ENCODE data around the gene TUBA3D. TPM values are rescaled to one million over a fixed set of nuclear protein-coding genes. Genes with fewer than 3 reads are reported as not detected.
"Not testable (repeated sequence)": the region's sequence is repeated elsewhere in the genome, so short reads cannot be mapped to it uniquely, and the experiment has no call there.

TUBA3D gene
- polyA plus RNA-seq, 2 donors = 0.08 to 0.29 TPM

DNA sequence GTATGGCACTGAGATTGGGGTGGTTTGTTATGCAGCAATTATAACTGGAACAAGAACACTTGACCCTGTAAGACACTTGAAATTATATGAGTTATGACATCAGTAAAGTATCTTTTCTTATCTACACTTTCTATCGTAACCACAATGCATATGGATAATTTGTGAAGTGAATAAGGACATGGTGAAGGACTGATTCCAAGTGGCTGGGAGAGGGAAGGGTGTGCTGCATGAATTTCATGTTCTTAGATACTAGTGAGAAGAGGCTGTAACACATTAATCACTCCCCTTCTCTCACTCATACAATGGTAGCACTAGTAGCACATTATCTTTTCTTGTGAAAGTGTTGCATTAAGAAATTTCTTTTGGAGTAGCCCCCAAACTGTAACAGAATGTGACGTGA lies 21.0 kb upstream of the TUBA3D start:
- WGBS, 2 donors = 63 to 88% methylated on average over 1 of the region's 2 CpGs

DNA sequence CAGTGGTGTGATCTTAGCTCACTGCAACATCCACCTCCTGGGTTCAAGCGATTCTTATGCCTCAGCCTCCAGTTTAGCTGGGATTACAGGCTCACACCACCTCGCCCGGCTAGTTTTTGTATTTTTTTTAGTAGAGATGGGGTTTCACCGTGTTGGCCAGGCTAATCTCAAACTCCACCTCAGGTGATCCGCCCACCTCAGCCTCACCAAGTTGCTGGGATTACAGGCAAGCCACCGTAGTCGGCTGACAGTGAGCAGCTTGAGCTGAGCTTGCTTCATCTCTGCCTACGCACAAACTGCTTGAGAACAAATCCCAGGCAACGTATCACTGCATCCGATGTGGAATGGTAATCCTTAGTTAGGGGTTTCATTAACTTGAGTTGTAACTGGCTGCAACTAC lies 8.2 kb upstream of the TUBA3D start:
- H3K9me3 ChIP-seq (ENCODE audit: control insufficient read depth in 2 of 2, insufficient read depth in 1 of 2, low read depth in 1 of 2, low read length in 1 of 2); H3K27ac ChIP-seq (ENCODE audit: low read depth in 2 of 2, low read length in 1 of 2); H3K4me3 ChIP-seq (ENCODE audit: low read depth in 1 of 2, low read length in 2 of 2); H3K4me1 ChIP-seq (ENCODE audit: control insufficient read depth in 2 of 2, insufficient read depth in 2 of 2, low read length in 1 of 2); H3K36me3 ChIP-seq (ENCODE audit: control insufficient read depth in 2 of 2, insufficient read depth in 2 of 2, low read length in 1 of 2); H3K27me3 ChIP-seq (ENCODE audit: control insufficient read depth in 1 of 2, insufficient read depth in 2 of 2, low read length in 2 of 2): not testable (repeated sequence)
- WGBS, 2 donors = 80 to 84% methylated on average over 10 of the region's 10 CpGs

More for the DNA sequence above, 21.0 kb upstream of the TUBA3D start:
- H3K9me3 ChIP-seq (ENCODE audit: control insufficient read depth in 2 of 2, insufficient read depth in 1 of 2, low read depth in 1 of 2, low read length in 1 of 2); H3K4me1 ChIP-seq (ENCODE audit: control insufficient read depth in 2 of 2, insufficient read depth in 2 of 2, low read length in 1 of 2); H3K36me3 ChIP-seq (ENCODE audit: control insufficient read depth in 2 of 2, insufficient read depth in 2 of 2, low read length in 1 of 2); H3K27me3 ChIP-seq (ENCODE audit: control insufficient read depth in 1 of 2, insufficient read depth in 2 of 2, low read length in 2 of 2); H3K4me3 ChIP-seq (ENCODE audit: low read depth in 1 of 2, low read length in 2 of 2); H3K27ac ChIP-seq (ENCODE audit: low read depth in 2 of 2, low read length in 1 of 2): not testable (repeated sequence)

DNA sequence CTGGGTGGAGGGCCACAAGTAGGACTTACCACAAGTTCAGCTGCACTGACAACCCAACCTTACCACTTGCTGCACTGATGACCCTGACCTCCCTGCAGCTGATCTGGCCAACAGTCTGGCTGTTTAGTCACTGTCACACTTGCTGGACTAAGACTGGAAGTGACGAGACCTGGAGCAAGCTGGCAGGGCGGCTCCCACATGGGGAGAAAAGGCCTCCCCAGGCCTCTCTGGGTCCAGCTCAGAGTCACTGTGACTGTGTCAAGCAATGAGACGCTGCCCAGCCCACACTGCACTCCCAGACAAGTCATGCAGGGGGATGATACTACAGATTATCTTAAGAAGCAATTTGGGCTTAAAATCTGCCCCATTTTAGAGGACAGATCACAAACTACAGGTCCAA lies 5.0 kb upstream of the TUBA3D start:
- H3K4me1 ChIP-seq (ENCODE audit: control insufficient read depth in 2 of 2, insufficient read depth in 2 of 2, low read length in 1 of 2); H3K9me3 ChIP-seq (ENCODE audit: control insufficient read depth in 2 of 2, insufficient read depth in 1 of 2, low read depth in 1 of 2, low read length in 1 of 2); H3K27ac ChIP-seq (ENCODE audit: low read depth in 2 of 2, low read length in 1 of 2); H3K36me3 ChIP-seq (ENCODE audit: control insufficient read depth in 2 of 2, insufficient read depth in 2 of 2, low read length in 1 of 2); H3K4me3 ChIP-seq (ENCODE audit: low read depth in 1 of 2, low read length in 2 of 2); H3K27me3 ChIP-seq (ENCODE audit: control insufficient read depth in 1 of 2, insufficient read depth in 2 of 2, low read length in 2 of 2): not testable (repeated sequence)
- 92 to 93% methylated on average over 2 to 3 of the region's 3 CpGs for WGBS, 2 donors

DNA sequence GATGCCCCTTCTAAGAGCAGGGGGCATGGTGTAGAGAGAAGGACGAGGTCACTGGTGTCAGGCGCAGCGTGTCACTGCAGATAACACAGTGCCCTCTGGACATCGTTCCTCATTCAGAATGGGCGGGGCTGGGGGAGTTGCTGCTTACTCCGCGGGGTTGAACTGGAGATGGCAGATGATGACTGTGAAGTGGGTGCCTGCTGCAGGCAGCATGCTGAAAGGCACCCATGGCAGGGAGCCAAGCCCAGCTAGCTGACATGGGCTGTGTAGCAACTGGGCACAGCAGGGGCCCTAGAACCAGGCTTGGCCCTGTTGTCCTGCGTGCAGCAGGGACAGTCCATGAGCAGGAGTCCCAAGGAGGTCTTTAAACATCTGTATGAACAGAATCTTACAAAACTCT lies 4.3 kb upstream of the TUBA3D start:
- H3K9me3 ChIP-seq (ENCODE audit: control insufficient read depth in 2 of 2, insufficient read depth in 1 of 2, low read depth in 1 of 2, low read length in 1 of 2); H3K27ac ChIP-seq (ENCODE audit: low read depth in 2 of 2, low read length in 1 of 2); H3K4me1 ChIP-seq (ENCODE audit: control insufficient read depth in 2 of 2, insufficient read depth in 2 of 2, low read length in 1 of 2); H3K36me3 ChIP-seq (ENCODE audit: control insufficient read depth in 2 of 2, insufficient read depth in 2 of 2, low read length in 1 of 2); H3K27me3 ChIP-seq (ENCODE audit: control insufficient read depth in 1 of 2, insufficient read depth in 2 of 2, low read length in 2 of 2); H3K4me3 ChIP-seq (ENCODE audit: low read depth in 1 of 2, low read length in 2 of 2): not testable (repeated sequence)
- WGBS, 2 donors = 75 to 76% methylated on average over 3 to 5 of the region's 8 CpGs

DNA sequence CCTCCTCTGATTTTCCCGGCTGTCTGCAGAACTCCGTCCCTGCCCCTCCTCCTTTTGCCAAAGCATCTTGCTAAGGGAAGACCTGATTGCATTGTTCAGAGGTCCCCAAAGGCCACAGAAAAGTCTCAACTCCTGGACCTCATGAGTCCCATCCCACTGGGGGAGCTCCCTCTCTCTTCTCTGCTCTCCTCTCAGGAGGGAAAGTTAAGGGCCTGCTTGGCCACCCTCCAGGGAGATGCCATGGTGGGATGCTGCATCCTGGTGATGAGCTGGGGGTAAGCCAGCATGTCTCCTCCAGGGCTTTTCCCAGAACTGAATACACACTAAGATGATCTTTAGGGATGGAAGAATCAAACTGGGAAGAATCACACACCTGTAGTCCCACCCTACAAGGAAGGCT lies 2.7 kb upstream of the TUBA3D start:
- H3K9me3 ChIP-seq (ENCODE audit: control insufficient read depth in 2 of 2, insufficient read depth in 1 of 2, low read depth in 1 of 2, low read length in 1 of 2); H3K4me3 ChIP-seq (ENCODE audit: low read depth in 1 of 2, low read length in 2 of 2); H3K36me3 ChIP-seq (ENCODE audit: control insufficient read depth in 2 of 2, insufficient read depth in 2 of 2, low read length in 1 of 2); H3K27me3 ChIP-seq (ENCODE audit: control insufficient read depth in 1 of 2, insufficient read depth in 2 of 2, low read length in 2 of 2); H3K4me1 ChIP-seq (ENCODE audit: control insufficient read depth in 2 of 2, insufficient read depth in 2 of 2, low read length in 1 of 2); H3K27ac ChIP-seq (ENCODE audit: low read depth in 2 of 2, low read length in 1 of 2): not testable (repeated sequence)
- 91 to 94% methylated on average over 2 of the region's 2 CpGs for WGBS, 2 donors

DNA sequence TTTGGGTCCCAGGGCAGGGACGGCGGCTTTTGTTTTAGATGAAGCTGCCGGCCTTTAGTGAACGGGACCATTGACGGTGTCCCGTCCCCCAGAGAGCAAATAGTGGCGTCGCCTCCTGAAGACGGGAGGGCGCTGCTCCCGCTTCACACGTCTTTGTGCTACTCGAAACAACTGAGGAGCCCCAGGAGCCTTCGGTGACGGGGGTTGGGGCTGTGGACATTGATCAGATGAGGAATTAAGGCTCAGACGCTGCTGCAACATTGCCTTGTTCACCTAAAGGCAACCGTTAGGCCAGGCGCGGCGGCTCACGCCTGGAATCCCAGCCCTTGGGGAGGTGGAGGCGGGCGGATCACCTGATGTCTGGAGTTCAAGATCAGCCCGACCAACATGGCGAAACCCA lies 444 bp downstream of the TUBA3D start:
- not testable (repeated sequence) for H3K4me1 ChIP-seq (ENCODE audit: control insufficient read depth in 2 of 2, insufficient read depth in 2 of 2, low read length in 1 of 2); H3K27ac ChIP-seq (ENCODE audit: low read depth in 2 of 2, low read length in 1 of 2); H3K4me3 ChIP-seq (ENCODE audit: low read depth in 1 of 2, low read length in 2 of 2); H3K9me3 ChIP-seq (ENCODE audit: control insufficient read depth in 2 of 2, insufficient read depth in 1 of 2, low read depth in 1 of 2, low read length in 1 of 2); H3K36me3 ChIP-seq (ENCODE audit: control insufficient read depth in 2 of 2, insufficient read depth in 2 of 2, low read length in 1 of 2); H3K27me3 ChIP-seq (ENCODE audit: control insufficient read depth in 1 of 2, insufficient read depth in 2 of 2, low read length in 2 of 2)
- 98% methylated on average over 25 of the region's 25 CpGs for WGBS, 2 donors

DNA sequence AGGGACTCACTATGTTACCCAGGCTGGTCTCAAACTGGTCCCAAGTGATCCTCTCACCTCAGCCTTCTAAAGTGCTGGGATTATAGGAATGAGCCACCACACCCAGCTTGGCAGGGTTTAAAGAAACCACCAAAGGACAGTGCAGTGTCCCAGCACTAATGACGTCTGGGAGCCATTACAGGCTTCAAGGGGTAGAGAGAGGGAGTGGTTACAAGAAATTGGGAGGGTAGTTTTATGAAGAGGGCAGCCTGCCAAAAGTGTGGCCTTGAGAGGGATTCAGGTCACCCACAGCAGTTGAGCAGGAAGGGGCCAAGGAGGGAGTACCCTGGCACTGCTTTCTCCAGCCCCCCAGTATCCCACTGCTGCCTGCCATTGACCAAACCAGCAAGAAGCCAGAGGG lies 1.3 kb downstream of the TUBA3D start:
- not testable (repeated sequence) for H3K4me1 ChIP-seq (ENCODE audit: control insufficient read depth in 2 of 2, insufficient read depth in 2 of 2, low read length in 1 of 2); H3K4me3 ChIP-seq (ENCODE audit: low read depth in 1 of 2, low read length in 2 of 2); H3K27ac ChIP-seq (ENCODE audit: low read depth in 2 of 2, low read length in 1 of 2); H3K27me3 ChIP-seq (ENCODE audit: control insufficient read depth in 1 of 2, insufficient read depth in 2 of 2, low read length in 2 of 2); H3K36me3 ChIP-seq (ENCODE audit: control insufficient read depth in 2 of 2, insufficient read depth in 2 of 2, low read length in 1 of 2); H3K9me3 ChIP-seq (ENCODE audit: control insufficient read depth in 2 of 2, insufficient read depth in 1 of 2, low read depth in 1 of 2, low read length in 1 of 2)
- 54 to 82% methylated on average over 1 of the region's 1 CpG for WGBS, 2 donors

DNA sequence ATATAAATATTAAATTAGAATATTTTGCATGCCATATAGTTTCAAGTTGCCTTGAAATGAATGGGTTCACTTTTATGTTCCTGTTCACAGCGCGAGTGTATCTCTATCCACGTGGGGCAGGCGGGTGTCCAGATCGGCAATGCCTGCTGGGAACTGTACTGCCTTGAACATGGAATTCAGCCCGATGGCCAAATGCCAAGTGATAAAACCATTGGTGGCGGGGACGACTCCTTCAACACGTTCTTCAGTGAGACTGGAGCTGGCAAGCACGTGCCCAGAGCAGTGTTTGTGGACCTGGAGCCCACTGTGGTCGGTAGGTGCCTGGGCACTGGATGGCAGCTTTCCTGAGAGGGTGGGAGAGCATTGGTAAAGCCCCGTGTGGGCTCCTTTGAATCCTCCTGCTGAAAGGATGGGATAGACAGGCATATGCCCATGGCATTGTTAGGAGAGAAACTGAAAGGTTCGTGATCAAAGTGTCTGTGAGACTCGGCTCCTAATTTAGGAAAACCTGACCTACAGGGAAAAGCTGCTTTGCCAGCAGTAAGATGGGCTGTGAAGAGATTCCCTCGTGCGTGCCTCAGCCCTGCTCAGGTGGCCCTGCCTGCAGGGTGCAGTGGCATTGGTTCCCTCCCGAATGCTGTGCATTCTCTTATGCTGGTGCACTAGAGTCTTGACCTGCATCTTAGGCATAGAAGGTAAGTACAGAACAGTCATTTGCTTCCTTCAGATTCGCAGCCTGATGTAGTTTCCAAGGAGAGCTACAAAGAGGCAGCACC lies 2.3 kb downstream of the TUBA3D start:
- not testable (repeated sequence) for H3K27me3 ChIP-seq (ENCODE audit: control insufficient read depth in 1 of 2, insufficient read depth in 2 of 2, low read length in 2 of 2); H3K27ac ChIP-seq (ENCODE audit: low read depth in 2 of 2, low read length in 1 of 2); H3K9me3 ChIP-seq (ENCODE audit: control insufficient read depth in 2 of 2, insufficient read depth in 1 of 2, low read depth in 1 of 2, low read length in 1 of 2); H3K36me3 ChIP-seq (ENCODE audit: control insufficient read depth in 2 of 2, insufficient read depth in 2 of 2, low read length in 1 of 2); H3K4me3 ChIP-seq (ENCODE audit: low read depth in 1 of 2, low read length in 2 of 2); H3K4me1 ChIP-seq (ENCODE audit: control insufficient read depth in 2 of 2, insufficient read depth in 2 of 2, low read length in 1 of 2)
- 81 to 92% methylated on average over 15 to 16 of the region's 18 CpGs for WGBS, 2 donors

DNA sequence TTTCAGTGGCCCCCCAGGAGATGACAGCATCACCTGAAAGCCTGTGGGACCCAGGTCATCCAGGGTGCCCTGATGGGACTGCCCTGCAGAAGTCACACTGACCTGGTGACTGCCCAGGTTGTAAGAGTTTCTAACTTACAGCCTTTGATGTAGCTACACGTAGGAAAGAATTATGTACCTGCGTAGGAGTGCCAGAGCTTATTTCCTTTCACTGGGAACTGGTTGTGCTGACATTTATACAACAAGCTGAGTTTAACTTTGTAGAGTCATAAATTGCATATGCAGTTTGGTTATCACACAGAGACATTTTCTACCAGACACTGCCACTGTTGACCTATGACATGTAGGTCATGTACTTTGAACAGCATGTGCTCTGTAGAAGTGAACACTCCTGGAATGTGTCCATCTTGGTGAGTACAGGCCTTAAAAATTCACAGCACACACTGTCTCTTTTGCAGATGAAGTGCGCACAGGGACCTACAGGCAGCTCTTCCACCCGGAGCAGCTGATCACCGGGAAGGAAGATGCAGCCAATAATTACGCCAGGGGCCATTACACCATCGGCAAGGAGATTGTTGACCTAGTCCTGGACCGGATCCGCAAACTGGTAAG lies 3.0 kb downstream of the TUBA3D start:
- not testable (repeated sequence) for H3K27ac ChIP-seq (ENCODE audit: low read depth in 2 of 2, low read length in 1 of 2); H3K4me1 ChIP-seq (ENCODE audit: control insufficient read depth in 2 of 2, insufficient read depth in 2 of 2, low read length in 1 of 2); H3K9me3 ChIP-seq (ENCODE audit: control insufficient read depth in 2 of 2, insufficient read depth in 1 of 2, low read depth in 1 of 2, low read length in 1 of 2); H3K4me3 ChIP-seq (ENCODE audit: low read depth in 1 of 2, low read length in 2 of 2); H3K27me3 ChIP-seq (ENCODE audit: control insufficient read depth in 1 of 2, insufficient read depth in 2 of 2, low read length in 2 of 2); H3K36me3 ChIP-seq (ENCODE audit: control insufficient read depth in 2 of 2, insufficient read depth in 2 of 2, low read length in 1 of 2)
- WGBS, 2 donors = 88 to 95% methylated on average over 9 of the region's 9 CpGs

DNA sequence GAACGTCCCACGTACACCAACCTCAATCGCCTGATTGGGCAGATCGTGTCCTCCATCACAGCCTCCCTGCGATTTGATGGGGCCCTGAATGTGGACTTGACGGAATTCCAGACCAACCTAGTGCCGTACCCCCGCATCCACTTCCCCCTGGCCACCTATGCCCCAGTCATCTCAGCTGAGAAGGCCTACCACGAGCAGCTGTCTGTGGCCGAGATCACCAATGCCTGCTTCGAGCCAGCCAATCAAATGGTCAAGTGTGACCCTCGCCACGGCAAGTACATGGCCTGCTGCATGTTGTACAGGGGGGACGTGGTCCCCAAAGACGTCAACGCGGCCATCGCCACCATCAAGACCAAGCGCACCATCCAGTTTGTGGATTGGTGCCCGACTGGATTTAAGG lies 4.4 kb downstream of the TUBA3D start:
- not testable (repeated sequence) for H3K4me1 ChIP-seq (ENCODE audit: control insufficient read depth in 2 of 2, insufficient read depth in 2 of 2, low read length in 1 of 2); H3K9me3 ChIP-seq (ENCODE audit: control insufficient read depth in 2 of 2, insufficient read depth in 1 of 2, low read depth in 1 of 2, low read length in 1 of 2); H3K36me3 ChIP-seq (ENCODE audit: control insufficient read depth in 2 of 2, insufficient read depth in 2 of 2, low read length in 1 of 2); H3K27me3 ChIP-seq (ENCODE audit: control insufficient read depth in 1 of 2, insufficient read depth in 2 of 2, low read length in 2 of 2); H3K4me3 ChIP-seq (ENCODE audit: low read depth in 1 of 2, low read length in 2 of 2); H3K27ac ChIP-seq (ENCODE audit: low read depth in 2 of 2, low read length in 1 of 2)
- 97 to 99% methylated on average over 16 to 20 of the region's 20 CpGs for WGBS, 2 donors

Data from esophagus (tissue), 2 donors.